Panc1 (cell line): Measurements from ENCODE around the gene FBN1. TPM values are rescaled to one million over a fixed set of nuclear protein-coding genes. Genes with fewer than 3 reads are reported as not detected.

Experiments
- ATAC-seq: fragments of 200-7000 bp; cut with Tn5 transposase; 2 replicates; pipeline ENCODE4 v1.9.1; 2020; ENCODE audit warnings: mild to moderate bottlenecking, moderate library complexity
- BruUV-seq: library from RNA; stranded (reverse); fragments of 400-500 nt; replicated peaks from 2 replicates; lab custom pipeline; 2021; lab: Mats Ljungman, UMichigan
- CTCF ChIA-PET: fragments of 300-600 bp; sonication (Branson Sonifier 250); formaldehyde crosslinking; loops from one replicate; lab custom pipeline; 2022; ENCODE audit warnings: antibody characterized with exemption; lab: Charles Lee
- POLR2A ChIA-PET: fragments of 300-600 bp; sonication (Branson Sonifier 250); formaldehyde crosslinking; loops from one replicate; lab custom pipeline; 2022; ENCODE audit warnings: antibody characterized with exemption; lab: Charles Lee
- DNase-seq: peaks from one replicate; pipeline ENCODE4 v3.0.0-alpha.2; 2010; ENCODE audit warnings: low read depth, low spot score
- H3K27ac ChIP-seq: 2 replicates; pipeline ENCODE4 v1.5.1; 2011; ENCODE audit warnings: mild to moderate bottlenecking, low read length, inconsistent platforms
- H3K27me3 ChIP-seq: fragments of 200-500 bp; sonication (Bioruptor generic); 2 replicates; pipeline ENCODE4 v1.6.0; 2014; ENCODE audit warnings: low read length, inconsistent platforms; ENCODE audit not compliant: control insufficient read depth, insufficient read depth
- H3K36me3 ChIP-seq: fragments of 200-500 bp; sonication (Bioruptor generic); 2 replicates; pipeline ENCODE4 v1.5.1; 2014; ENCODE audit warnings: inconsistent platforms, mild to moderate bottlenecking, low read length, moderate library complexity; ENCODE audit not compliant: control insufficient read depth, insufficient read depth
- H3K4me1 ChIP-seq: 2 replicates; pipeline ENCODE4 v1.5.1; 2011; ENCODE audit warnings: inconsistent platforms, mild to moderate bottlenecking, low read length, moderate library complexity; ENCODE audit not compliant: control insufficient read depth, insufficient read depth
- H3K4me3 ChIP-seq, 2 experiments: 2 replicates each; pipeline ENCODE4 v1.5.1; 2011 to 2012; ENCODE audit warnings: low read depth in 2 of 2, low read length in 2 of 2, mild to moderate bottlenecking in 2 of 2, inconsistent platforms in 1 of 2, moderate library complexity in 1 of 2
- H3K9me3 ChIP-seq: fragments of 200-500 bp; sonication (Bioruptor generic); 2 replicates; pipeline ENCODE4 v1.5.1; 2014; ENCODE audit warnings: low read depth, mild to moderate bottlenecking, inconsistent platforms, low read length, moderate library complexity; ENCODE audit not compliant: control insufficient read depth, insufficient read depth
- POLR2AphosphoS5 ChIP-seq: IDR thresholded peaks from 2 replicates; pipeline ENCODE4 v1.6.1; 2012; ENCODE audit warnings: mild to moderate bottlenecking, low read depth, low read length, moderate library complexity
- SIN3A ChIP-seq: IDR thresholded peaks from 2 replicates; pipeline ENCODE4 v1.6.1; 2012; ENCODE audit warnings: low read depth, mild to moderate bottlenecking, low read length, moderate library complexity, borderline replicate concordance; ENCODE audit not compliant: insufficient read depth
- TCF7L2 ChIP-seq: IDR thresholded peaks from 2 replicates; pipeline ENCODE4 v1.6.1; 2011; ENCODE audit warnings: mild to moderate bottlenecking, low read depth, low read length, inconsistent platforms
- in situ Hi-C: cut with HindIII; loops from 2 replicates; pipeline ENCODE4 v1.10.0; 2016; ENCODE audit warnings: low sequenced_read_pairs, low pct_unique_long_range_greater_than_20kb
- intact Hi-C: fragments of 100-400 bp; cut with micrococcal nuclease; formaldehyde crosslinking; loops from one replicate; pipeline ENCODE4 v1.10.0; 2022; ENCODE audit not compliant: unreplicated experiment
- total RNA-seq: library from RNA; stranded (reverse); gene quantifications from one replicate; pipeline ENCODE4 v1.2.1, GENCODE V29; 2021; ENCODE audit not compliant: unreplicated experiment
- TF ChIP-seq, protein P1 (sequence below), 2 experiments: IDR thresholded peaks; 2 replicates each; pipeline ENCODE4 v1.6.1; 2011 to 2012; ENCODE audit warnings: low read depth in 2 of 2, control low read depth in 1 of 2, low read length in 1 of 2, mild to moderate bottlenecking in 1 of 2, moderate library complexity in 1 of 2; ENCODE audit not compliant: insufficient read depth in 1 of 2
- TF ChIP-seq, protein P2 (sequence below): fragments of 450-650 bp; IDR thresholded peaks from 2 replicates; pipeline ENCODE4 v1.5.1; 2017; ENCODE audit warnings: mild to moderate bottlenecking

FBN1 gene
- total RNA-seq, 1 experiment from 2014 or later = 0.46 TPM

DNA sequence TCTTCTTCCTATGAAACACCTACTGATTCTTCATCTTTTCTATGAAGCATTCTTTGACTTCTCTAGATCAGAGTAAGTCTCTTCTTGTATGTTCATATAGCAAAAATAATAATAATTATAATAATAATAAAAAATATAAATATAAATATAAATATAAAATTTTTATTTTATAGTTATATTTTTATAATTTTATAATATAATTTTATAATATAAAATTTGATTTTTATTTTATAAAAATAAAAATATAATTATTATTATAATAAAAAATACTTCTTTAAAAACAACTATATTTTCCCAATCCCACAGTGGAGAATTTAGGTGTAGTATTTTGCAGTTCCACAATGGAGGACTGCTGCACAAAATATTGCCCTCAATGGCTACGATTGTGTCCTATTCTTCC, 279.9 kb downstream of the FBN1 start:
- ATAC-seq = no peak
- BruUV-seq = no TSS peak

DNA sequence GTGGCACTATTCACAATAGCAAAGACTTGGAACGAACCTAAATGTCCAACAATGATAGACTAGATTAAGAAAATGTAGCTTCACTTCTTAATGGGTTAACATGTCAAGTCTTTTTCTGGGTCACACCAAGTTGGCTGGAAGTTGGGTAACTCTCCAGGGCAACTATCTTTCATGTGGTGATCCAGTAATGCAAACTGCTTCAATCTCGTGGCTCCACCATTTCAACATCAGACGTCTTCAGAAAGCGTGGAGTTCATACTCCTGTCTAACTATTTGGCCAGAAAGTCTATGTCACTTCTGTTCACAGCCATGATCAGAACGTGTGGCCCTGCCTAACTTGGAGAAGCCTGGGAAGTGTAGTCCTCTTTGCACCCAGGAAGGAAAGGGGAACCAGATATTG, 282.0 kb downstream of the FBN1 start:
- no TSS peak for BruUV-seq
- intact Hi-C loops (no loop called here), in situ Hi-C loops (no loop called here)
- no peaks in the 10 kb centered on the region for H3K4me1 ChIP-seq
- no peak overlapping the region for H3K4me3 ChIP-seq
- ChIA-PET CTCF (no interaction called here), POLR2A (interaction anchor here (0.7 kb wide), 1 partner anchor 301 kb away, joined by 6 read pairs; no protein-coding TSS in a partner anchor)
- no peaks in the 10 kb centered on the region for H3K9me3 ChIP-seq
- DNase-seq (no peak), ATAC-seq (no peak)
- no peaks in the 10 kb centered on the region for H3K36me3 ChIP-seq
- TF ChIP-seq, protein P1, sequence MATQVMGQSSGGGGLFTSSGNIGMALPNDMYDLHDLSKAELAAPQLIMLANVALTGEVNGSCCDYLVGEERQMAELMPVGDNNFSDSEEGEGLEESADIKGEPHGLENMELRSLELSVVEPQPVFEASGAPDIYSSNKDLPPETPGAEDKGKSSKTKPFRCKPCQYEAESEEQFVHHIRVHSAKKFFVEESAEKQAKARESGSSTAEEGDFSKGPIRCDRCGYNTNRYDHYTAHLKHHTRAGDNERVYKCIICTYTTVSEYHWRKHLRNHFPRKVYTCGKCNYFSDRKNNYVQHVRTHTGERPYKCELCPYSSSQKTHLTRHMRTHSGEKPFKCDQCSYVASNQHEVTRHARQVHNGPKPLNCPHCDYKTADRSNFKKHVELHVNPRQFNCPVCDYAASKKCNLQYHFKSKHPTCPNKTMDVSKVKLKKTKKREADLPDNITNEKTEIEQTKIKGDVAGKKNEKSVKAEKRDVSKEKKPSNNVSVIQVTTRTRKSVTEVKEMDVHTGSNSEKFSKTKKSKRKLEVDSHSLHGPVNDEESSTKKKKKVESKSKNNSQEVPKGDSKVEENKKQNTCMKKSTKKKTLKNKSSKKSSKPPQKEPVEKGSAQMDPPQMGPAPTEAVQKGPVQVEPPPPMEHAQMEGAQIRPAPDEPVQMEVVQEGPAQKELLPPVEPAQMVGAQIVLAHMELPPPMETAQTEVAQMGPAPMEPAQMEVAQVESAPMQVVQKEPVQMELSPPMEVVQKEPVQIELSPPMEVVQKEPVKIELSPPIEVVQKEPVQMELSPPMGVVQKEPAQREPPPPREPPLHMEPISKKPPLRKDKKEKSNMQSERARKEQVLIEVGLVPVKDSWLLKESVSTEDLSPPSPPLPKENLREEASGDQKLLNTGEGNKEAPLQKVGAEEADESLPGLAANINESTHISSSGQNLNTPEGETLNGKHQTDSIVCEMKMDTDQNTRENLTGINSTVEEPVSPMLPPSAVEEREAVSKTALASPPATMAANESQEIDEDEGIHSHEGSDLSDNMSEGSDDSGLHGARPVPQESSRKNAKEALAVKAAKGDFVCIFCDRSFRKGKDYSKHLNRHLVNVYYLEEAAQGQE (IDR thresholded peaks at IDR 0.05; ENCODE audit: insufficient read depth in 1 of 2, low read depth in 2 of 2, low read length in 1 of 2) = no peak
- TF ChIP-seq SIN3A (no peak), TCF7L2 (no peak), POLR2AphosphoS5 (no peak)
- TF ChIP-seq, protein P2, sequence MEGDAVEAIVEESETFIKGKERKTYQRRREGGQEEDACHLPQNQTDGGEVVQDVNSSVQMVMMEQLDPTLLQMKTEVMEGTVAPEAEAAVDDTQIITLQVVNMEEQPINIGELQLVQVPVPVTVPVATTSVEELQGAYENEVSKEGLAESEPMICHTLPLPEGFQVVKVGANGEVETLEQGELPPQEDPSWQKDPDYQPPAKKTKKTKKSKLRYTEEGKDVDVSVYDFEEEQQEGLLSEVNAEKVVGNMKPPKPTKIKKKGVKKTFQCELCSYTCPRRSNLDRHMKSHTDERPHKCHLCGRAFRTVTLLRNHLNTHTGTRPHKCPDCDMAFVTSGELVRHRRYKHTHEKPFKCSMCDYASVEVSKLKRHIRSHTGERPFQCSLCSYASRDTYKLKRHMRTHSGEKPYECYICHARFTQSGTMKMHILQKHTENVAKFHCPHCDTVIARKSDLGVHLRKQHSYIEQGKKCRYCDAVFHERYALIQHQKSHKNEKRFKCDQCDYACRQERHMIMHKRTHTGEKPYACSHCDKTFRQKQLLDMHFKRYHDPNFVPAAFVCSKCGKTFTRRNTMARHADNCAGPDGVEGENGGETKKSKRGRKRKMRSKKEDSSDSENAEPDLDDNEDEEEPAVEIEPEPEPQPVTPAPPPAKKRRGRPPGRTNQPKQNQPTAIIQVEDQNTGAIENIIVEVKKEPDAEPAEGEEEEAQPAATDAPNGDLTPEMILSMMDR = no peak
- H3K27me3 ChIP-seq = no peaks in the 10 kb centered on the region
- no peak overlapping the region for H3K27ac ChIP-seq

More for the DNA sequence above, 279.9 kb downstream of the FBN1 start:
- in situ Hi-C loops = no loop called here
- no peaks in the 10 kb centered on the region; the same call in 1 of the 2 replicates for H3K4me1 ChIP-seq
- ChIA-PET CTCF (no interaction called here), POLR2A (no interaction called here)
- H3K27ac ChIP-seq = no peak overlapping the region
- no peaks in the 10 kb centered on the region for H3K9me3 ChIP-seq
- intact Hi-C loops = no loop called here
- no peak for DNase-seq
- no peaks in the 10 kb centered on the region for H3K27me3 ChIP-seq
- no peak overlapping the region for H3K4me3 ChIP-seq
- no peaks in the 10 kb centered on the region for H3K36me3 ChIP-seq
- TF ChIP-seq TCF7L2 (no peak), POLR2AphosphoS5 (no peak), SIN3A (no peak)
- TF ChIP-seq, protein P1 (IDR thresholded peaks at IDR 0.05; ENCODE audit: insufficient read depth in 1 of 2, low read depth in 2 of 2, low read length in 1 of 2) = no peak
- TF ChIP-seq, protein P2 = no peak
